Smooth muscle cell (in vitro differentiated cells): ENCODE results near the gene NRXN3. TPM values are rescaled to one million over a fixed set of nuclear protein-coding genes. Genes with fewer than 3 reads are reported as not detected.

ENCODE experiments used
- DNase-seq: peaks from one replicate; lab custom pipeline; 2025; ENCODE audit not compliant: unreplicated experiment; lab: John Stamatoyannopoulos, UW
- H2AFZ ChIP-seq: fragments of 200-600 bp; sonication (generic); 2 replicates; pipeline ENCODE4 v1.6.0; 2016; ENCODE audit warnings: antibody characterized with exemption, low read depth, mild to moderate bottlenecking
- H3F3A ChIP-seq: fragments of 200-600 bp; sonication (generic); 2 replicates; pipeline ENCODE4 v1.6.0; 2017; ENCODE audit warnings: antibody characterized with exemption, low read depth
- H3K27ac ChIP-seq: fragments of 200-600 bp; sonication (generic); 2 replicates; pipeline ENCODE4 v1.5.1; 2016; ENCODE audit warnings: low read depth, mild to moderate bottlenecking
- H3K27me3 ChIP-seq: fragments of 200-600 bp; sonication (generic); 2 replicates; pipeline ENCODE4 v1.6.1; 2016; ENCODE audit warnings: low read depth, mild to moderate bottlenecking
- H3K36me3 ChIP-seq: fragments of 200-600 bp; sonication (generic); 2 replicates; pipeline ENCODE4 v1.5.1; 2016; ENCODE audit warnings: low read depth
- H3K4me1 ChIP-seq: fragments of 200-600 bp; sonication (generic); 2 replicates; pipeline ENCODE4 v1.5.1; 2016; ENCODE audit warnings: low read depth
- H3K4me2 ChIP-seq: fragments of 200-600 bp; sonication (generic); 2 replicates; pipeline ENCODE4 v1.6.0; 2016; ENCODE audit warnings: mild to moderate bottlenecking
- H3K4me3 ChIP-seq: fragments of 200-600 bp; sonication (generic); 2 replicates; pipeline ENCODE4 v1.5.1; 2016; ENCODE audit warnings: mild to moderate bottlenecking
- H3K79me2 ChIP-seq: fragments of 200-600 bp; sonication (generic); 2 replicates; pipeline ENCODE4 v1.6.0; 2016; ENCODE audit warnings: low read depth, mild to moderate bottlenecking
- H3K9ac ChIP-seq: fragments of 200-600 bp; sonication (generic); 2 replicates; pipeline ENCODE4 v1.6.0; 2016; ENCODE audit warnings: low read depth
- H3K9me3 ChIP-seq: fragments of 200-600 bp; sonication (generic); replicated peaks from 2 replicates; pipeline ENCODE4 v1.5.1; 2016; ENCODE audit warnings: low read depth
- H4K20me1 ChIP-seq: fragments of 200-600 bp; sonication (generic); 2 replicates; pipeline ENCODE4 v1.6.0; 2016; ENCODE audit warnings: low read depth
- CTCF ChIP-seq: fragments of 200-600 bp; sonication (generic); IDR thresholded peaks from 2 replicates; pipeline ENCODE4 v1.5.1; 2017; ENCODE audit warnings: borderline replicate concordance, mild to moderate bottlenecking, antibody characterized with exemption; ENCODE audit not compliant: insufficient read depth, poor library complexity, severe bottlenecking
- WGBS: methylation state at CpG from one replicate; pipeline ENCODE4 v1.1.7; 2016; ENCODE audit warnings: low lambda C conversion rate; 5-methylcytosine and 5-hydroxymethylcytosine counted together
- polyA plus RNA-seq: library from polyadenylated mRNA; unstranded; fragments of >200 nt; fragmentation: Nextera tagmentation; extraction: Ambion mirVana; gene quantifications from 2 replicates; pipeline ENCODE4 v1.2.1, GENCODE V29; 2016
- total RNA-seq: library from RNA; depleted of rRNA; stranded (reverse); fragments of >200 nt; gene quantifications from 2 replicates; pipeline ENCODE4 v1.2.3, GENCODE V29; 2014

Gene NRXN3
- total and polyA plus RNA-seq, 2 experiments from 2014 or later = 1.2 to 7.0 TPM

GRCh38 chr14:79914595-79914994, 1744.4 kb downstream of the NRXN3 start:
- Histone ChIP-seq H3K9ac (no peak overlapping the region), H3K4me1 (no peaks in the 10 kb centered on the region), H3K9me3 (no peaks in the 10 kb centered on the region), H4K20me1 (no peaks in the 10 kb centered on the region), H3K27me3 (no peaks in the 10 kb centered on the region), H3K79me2 (no peaks in the 10 kb centered on the region), H3K4me2 (no peak overlapping the region), H2AFZ (no peak overlapping the region), H3K4me3 (no peak overlapping the region), H3F3A (no peaks in the 10 kb centered on the region), H3K27ac (no peak overlapping the region), H3K36me3 (no peaks in the 10 kb centered on the region)
- WGBS = 93% methylated on average over 2 of the region's 2 CpGs
- no peak for TF ChIP-seq CTCF
- no peak for DNase-seq

- no peak overlapping the region for H2AFZ ChIP-seq
- H3K4me3 ChIP-seq = no peak overlapping the region
- H3K9me3 ChIP-seq = no peaks in the 10 kb centered on the region
- WGBS = 89% methylated on average over 1 of the region's 1 CpG
- H3K36me3 ChIP-seq = no peaks in the 10 kb centered on the region
- no peaks in the 10 kb centered on the region for H3K27me3 ChIP-seq
- no peak for TF ChIP-seq CTCF
- no peaks in the 10 kb centered on the region for H4K20me1 ChIP-seq
- no peak for DNase-seq
- no peaks in the 10 kb centered on the region for H3K4me1 ChIP-seq
- no peak overlapping the region for H3K9ac ChIP-seq
- H3F3A ChIP-seq = no peaks in the 10 kb centered on the region
- H3K27ac ChIP-seq = no peak overlapping the region
- no peaks in the 10 kb centered on the region for H3K79me2 ChIP-seq
- H3K4me2 ChIP-seq = no peak overlapping the region
Observed at GRCh38 chr14:79915406-79915805, 1745.2 kb downstream of the NRXN3 start.

GRCh38 chr14:79916281-79916680, 1746.1 kb downstream of the NRXN3 start:
- Histone ChIP-seq H3K27me3 (no peaks in the 10 kb centered on the region), H3K9me3 (no peaks in the 10 kb centered on the region), H3K36me3 (no peaks in the 10 kb centered on the region), H3F3A (no peaks in the 10 kb centered on the region), H3K27ac (no peak overlapping the region), H3K4me3 (no peak overlapping the region), H3K4me2 (no peak overlapping the region), H2AFZ (no peak overlapping the region), H3K79me2 (no peaks in the 10 kb centered on the region), H4K20me1 (no peaks in the 10 kb centered on the region), H3K4me1 (no peaks in the 10 kb centered on the region), H3K9ac (no peak overlapping the region)
- DNase-seq = no peak
- TF ChIP-seq CTCF = no peak

- Histone ChIP-seq H2AFZ (no peak overlapping the region), H3K27ac (no peak overlapping the region), H3K9me3 (no peaks in the 10 kb centered on the region), H4K20me1 (no peaks in the 10 kb centered on the region), H3F3A (no peaks in the 10 kb centered on the region), H3K9ac (no peak overlapping the region), H3K36me3 (no peaks in the 10 kb centered on the region), H3K27me3 (no peaks in the 10 kb centered on the region), H3K4me1 (no peaks in the 10 kb centered on the region), H3K4me3 (no peak overlapping the region), H3K79me2 (no peaks in the 10 kb centered on the region), H3K4me2 (no peak overlapping the region)
- 89% methylated on average over 1 of the region's 1 CpG for WGBS
- no peak for DNase-seq
- TF ChIP-seq CTCF = no peak
Observed at GRCh38 chr14:79916892-79917291, 1746.7 kb downstream of the NRXN3 start.
